ENCODE data around the gene DDRGK1.
"Not testable (repeated sequence)": the region's sequence is repeated elsewhere in the genome, so short reads cannot be mapped to it uniquely, and the experiment has no call there.

DDRGK1 gene

GRCh38 chr20:3233991-3234498 lies 29.6 kb upstream of the DDRGK1 start:
- no peak for DNase-seq

- no peak for DNase-seq
These were observed 28.9 kb upstream of the DDRGK1 start for GRCh38 chr20:3233131-3233990.

GRCh38 chr20:3231889-3232588 lies 27.6 kb upstream of the DDRGK1 start:
- no peak for DNase-seq

GRCh38 chr20:3231116-3231515 lies 26.6 kb upstream of the DDRGK1 start:
- DNase-seq = no peak

GRCh38 chr20:3229798-3230197 lies 25.3 kb upstream of the DDRGK1 start:
- DNase-seq = no peak

GRCh38 chr20:3229158-3229557 lies 24.7 kb upstream of the DDRGK1 start:
- no peak for DNase-seq

GRCh38 chr20:3228750-3229032 lies 24.2 kb upstream of the DDRGK1 start:
- no peak for DNase-seq

GRCh38 chr20:3227936-3228749 lies 23.7 kb upstream of the DDRGK1 start:
- DNase-seq = no peak

GRCh38 chr20:3227506-3227905 lies 23.0 kb upstream of the DDRGK1 start:
- no peak for DNase-seq

- no peak for DNase-seq
These were observed 22.4 kb upstream of the DDRGK1 start for GRCh38 chr20:3226864-3227263.

GRCh38 chr20:3226093-3226492 lies 21.6 kb upstream of the DDRGK1 start:
- no peak for DNase-seq

GRCh38 chr20:3224681-3225421 lies 20.4 kb upstream of the DDRGK1 start:
- no peak for DNase-seq

GRCh38 chr20:3223994-3224680 lies 19.7 kb upstream of the DDRGK1 start:
- DNase-seq = no peak

GRCh38 chr20:3223651-3223993 lies 19.1 kb upstream of the DDRGK1 start:
- DNase-seq = no peak

- DNase-seq = no peak
These were observed 18.4 kb upstream of the DDRGK1 start for GRCh38 chr20:3222635-3223600.

- no peak for DNase-seq
These were observed 17.1 kb upstream of the DDRGK1 start for GRCh38 chr20:3221398-3222226.

GRCh38 chr20:3218307-3218988 lies 14.0 kb upstream of the DDRGK1 start:
- DNase-seq = no peak

GRCh38 chr20:3215359-3215917 lies 11.0 kb upstream of the DDRGK1 start:
- not testable (repeated sequence) for DNase-seq

- DNase-seq = no peak
These were observed 8.7 kb upstream of the DDRGK1 start for GRCh38 chr20:3213226-3213625.

All from NK-92 treated with Interleukin-12 subunit alpha and Interleukin-12 subunit beta, amount 100 ng/mL, for 24 hours (cell line).